Measurements from ENCODE around the gene PRXL2A. TPM values are rescaled to one million over a fixed set of nuclear protein-coding genes. Genes with fewer than 3 reads are reported as not detected.

The PRXL2A gene
- total RNA-seq, 2 experiments from 2014 or later, result not detected

- Histone ChIP-seq H3K4me1 (ENCODE audit: insufficient read depth, low read length, poor library complexity, severe bottlenecking) (peaks cover 81% of the 10 kb centered on the region), H3K27ac (ENCODE audit: low read depth, low read length, poor library complexity, severe bottlenecking) (peak overlapping the region; percentile 93), H3K79me2 (ENCODE audit: insufficient read depth, low read depth, low read length) (peaks cover 86% of the 10 kb centered on the region), H3K4me3 (ENCODE audit: low read depth, low read length, poor library complexity, severe bottlenecking) (no peak overlapping the region), H2AFZ (ENCODE audit: low read length) (no peak overlapping the region), H3K9me3 (ENCODE audit: low read length) (no peaks in the 10 kb centered on the region), H3K36me3 (ENCODE audit: insufficient read depth, low read length) (no peaks in the 10 kb centered on the region), H3K9me2 (ENCODE audit: insufficient read depth, low read length) (no peaks in the 10 kb centered on the region), H3K4me2 (ENCODE audit: low read length) (peak overlapping the region; percentile 84), H4K20me1 (ENCODE audit: insufficient read depth, low read length) (peaks cover 12% of the 10 kb centered on the region)
- ChIA-PET POLR2A (interaction anchor here (3.5 kb wide), 1 partner anchor 14 kb away, joined by 19 read pairs; no protein-coding TSS in a partner anchor), CTCF (ENCODE audit: unreplicated experiment) (no interaction called here)
- no peak for DNase-seq (ENCODE audit: low spot score)
- BruUV-seq (replicated peaks), result no TSS peak
- TF ChIP-seq, protein P1, sequence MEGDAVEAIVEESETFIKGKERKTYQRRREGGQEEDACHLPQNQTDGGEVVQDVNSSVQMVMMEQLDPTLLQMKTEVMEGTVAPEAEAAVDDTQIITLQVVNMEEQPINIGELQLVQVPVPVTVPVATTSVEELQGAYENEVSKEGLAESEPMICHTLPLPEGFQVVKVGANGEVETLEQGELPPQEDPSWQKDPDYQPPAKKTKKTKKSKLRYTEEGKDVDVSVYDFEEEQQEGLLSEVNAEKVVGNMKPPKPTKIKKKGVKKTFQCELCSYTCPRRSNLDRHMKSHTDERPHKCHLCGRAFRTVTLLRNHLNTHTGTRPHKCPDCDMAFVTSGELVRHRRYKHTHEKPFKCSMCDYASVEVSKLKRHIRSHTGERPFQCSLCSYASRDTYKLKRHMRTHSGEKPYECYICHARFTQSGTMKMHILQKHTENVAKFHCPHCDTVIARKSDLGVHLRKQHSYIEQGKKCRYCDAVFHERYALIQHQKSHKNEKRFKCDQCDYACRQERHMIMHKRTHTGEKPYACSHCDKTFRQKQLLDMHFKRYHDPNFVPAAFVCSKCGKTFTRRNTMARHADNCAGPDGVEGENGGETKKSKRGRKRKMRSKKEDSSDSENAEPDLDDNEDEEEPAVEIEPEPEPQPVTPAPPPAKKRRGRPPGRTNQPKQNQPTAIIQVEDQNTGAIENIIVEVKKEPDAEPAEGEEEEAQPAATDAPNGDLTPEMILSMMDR (conservative IDR thresholded peaks at IDR 0.05; ENCODE audit: low read length), result no peak
- TF ChIP-seq EZH2phosphoT487 (IDR thresholded peaks at IDR 0.05; ENCODE audit: borderline replicate concordance, low read depth, low read length), result no peak
- intact Hi-C loops (cut with micrococcal nuclease; ENCODE audit: unreplicated experiment), result loop anchor here (5.0 kb wide), 2 partner anchors 256 to 271 kb away; no protein-coding TSS in a partner anchor
These were observed 49.9 kb downstream of the PRXL2A start for GRCh38 chr10:80458263-80458625.

DNA sequence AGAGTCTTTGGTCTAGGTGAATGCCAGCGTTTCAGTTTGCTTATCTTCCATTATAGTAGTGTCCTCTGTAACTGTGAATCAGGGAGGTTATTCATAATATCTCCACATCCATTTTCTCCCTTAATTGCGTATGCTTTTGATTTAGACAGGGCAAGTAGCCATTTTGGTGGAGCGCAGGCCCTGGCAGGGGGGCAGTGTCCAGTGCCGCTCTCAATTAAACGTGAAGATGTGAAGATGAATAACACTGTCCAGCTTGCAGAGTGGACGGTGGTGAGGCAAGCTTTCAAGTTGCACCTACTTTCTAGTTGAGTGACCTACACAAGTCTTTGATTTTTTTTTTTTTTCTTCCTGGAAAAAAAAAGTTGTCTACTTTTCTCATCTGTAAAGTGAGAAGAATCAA is 50.3 kb downstream of the PRXL2A start:
- CTCF ChIA-PET (ENCODE audit: unreplicated experiment), result interaction anchor here (0.6 to 1.6 kb wide), 3 partner anchors 12 to 69 kb away, joined by 3 to 10 read pairs (median 8); no protein-coding TSS in a partner anchor
- no TSS peak for BruUV-seq (replicated peaks)
- H3K4me3 ChIP-seq (ENCODE audit: low read depth, low read length, poor library complexity, severe bottlenecking), result no peak overlapping the region

More for the DNA sequence above, 50.3 kb downstream of the PRXL2A start:
- H4K20me1 ChIP-seq (ENCODE audit: insufficient read depth, low read length), result peaks cover 12% of the 10 kb centered on the region
- H3K27ac ChIP-seq (ENCODE audit: low read depth, low read length, poor library complexity, severe bottlenecking), result peak overlapping the region; percentile 93
- POLR2A ChIA-PET, result interaction anchor here (0.7 to 3.5 kb wide), 5 partner anchors 9 to 1435 kb away, joined by 3 to 19 read pairs (median 6); no protein-coding TSS in a partner anchor
- H3K9me2 ChIP-seq (ENCODE audit: insufficient read depth, low read length), result no peaks in the 10 kb centered on the region
- peaks cover 81% of the 10 kb centered on the region for H3K4me1 ChIP-seq (ENCODE audit: insufficient read depth, low read length, poor library complexity, severe bottlenecking)
- TF ChIP-seq, protein P1 (conservative IDR thresholded peaks at IDR 0.05; ENCODE audit: low read length), result no peak
- TF ChIP-seq EZH2phosphoT487 (IDR thresholded peaks at IDR 0.05; ENCODE audit: borderline replicate concordance, low read depth, low read length), result no peak
- peak overlapping the region; percentile 84 for H3K4me2 ChIP-seq (ENCODE audit: low read length)
- peaks cover 90% of the 10 kb centered on the region for H3K79me2 ChIP-seq (ENCODE audit: insufficient read depth, low read depth, low read length)
- H2AFZ ChIP-seq (ENCODE audit: low read length), result no peak overlapping the region
- no peaks in the 10 kb centered on the region for H3K9me3 ChIP-seq (ENCODE audit: low read length)
- no peaks in the 10 kb centered on the region for H3K36me3 ChIP-seq (ENCODE audit: insufficient read depth, low read length)
- intact Hi-C loops (cut with micrococcal nuclease; ENCODE audit: unreplicated experiment), result loop anchor here (5.0 kb wide), 2 partner anchors 256 to 271 kb away; no protein-coding TSS in a partner anchor
- DNase-seq (ENCODE audit: low spot score), result no peak
